LNCAP (cell line): ENCODE data around the gene IPO11.

Source experiments
- TF ChIP-seq, protein P1 (sequence below): fragments of 450-650 bp; IDR thresholded peaks from 2 replicates; pipeline ENCODE4 v1.5.1; 2017; ENCODE audit warnings: mild to moderate bottlenecking

Gene IPO11

DNA sequence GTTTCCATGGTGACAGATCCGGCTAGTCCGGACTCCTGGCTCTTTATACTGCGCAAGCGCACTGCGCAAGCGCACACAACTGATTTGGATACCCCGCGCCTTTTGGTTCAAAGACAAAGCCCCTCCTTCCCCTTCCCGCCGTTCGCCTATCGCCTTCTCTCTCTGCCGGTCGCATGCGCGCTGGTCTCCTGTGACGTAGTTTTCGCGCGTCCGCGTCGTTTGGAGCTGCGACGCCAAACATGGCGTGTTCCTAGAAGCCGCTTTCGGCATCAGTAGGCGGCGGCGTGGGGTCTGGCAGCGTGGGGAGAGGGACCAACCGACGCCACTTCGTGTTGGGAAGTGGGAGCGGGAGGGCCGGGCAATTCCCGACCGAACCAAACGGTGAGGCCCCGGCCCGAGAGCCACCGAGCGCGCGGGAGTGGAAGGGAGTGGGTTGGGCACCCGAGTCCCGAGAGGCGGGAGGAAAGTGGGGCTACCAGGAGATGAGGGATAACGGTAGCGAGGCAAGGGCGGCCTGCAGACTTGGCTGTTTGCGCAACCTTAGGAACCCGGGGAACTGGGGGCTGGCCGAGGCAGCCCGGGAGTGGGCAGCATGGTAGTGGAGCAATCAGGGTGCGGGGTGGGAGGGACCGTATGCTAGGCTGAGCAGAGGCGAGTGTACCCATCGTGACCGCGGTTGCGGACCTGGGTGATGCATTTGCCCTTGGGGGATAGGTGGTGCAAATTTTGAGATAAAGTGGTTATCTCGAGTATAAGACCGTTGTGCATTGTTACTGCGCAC is at the start of gene IPO11:
IPO11 (plus strand) TSS at position 215 of the 781 bp plus-strand sequence. CDS start 24,517 bp downstream, outside the sequence.
- TF ChIP-seq, protein P1, sequence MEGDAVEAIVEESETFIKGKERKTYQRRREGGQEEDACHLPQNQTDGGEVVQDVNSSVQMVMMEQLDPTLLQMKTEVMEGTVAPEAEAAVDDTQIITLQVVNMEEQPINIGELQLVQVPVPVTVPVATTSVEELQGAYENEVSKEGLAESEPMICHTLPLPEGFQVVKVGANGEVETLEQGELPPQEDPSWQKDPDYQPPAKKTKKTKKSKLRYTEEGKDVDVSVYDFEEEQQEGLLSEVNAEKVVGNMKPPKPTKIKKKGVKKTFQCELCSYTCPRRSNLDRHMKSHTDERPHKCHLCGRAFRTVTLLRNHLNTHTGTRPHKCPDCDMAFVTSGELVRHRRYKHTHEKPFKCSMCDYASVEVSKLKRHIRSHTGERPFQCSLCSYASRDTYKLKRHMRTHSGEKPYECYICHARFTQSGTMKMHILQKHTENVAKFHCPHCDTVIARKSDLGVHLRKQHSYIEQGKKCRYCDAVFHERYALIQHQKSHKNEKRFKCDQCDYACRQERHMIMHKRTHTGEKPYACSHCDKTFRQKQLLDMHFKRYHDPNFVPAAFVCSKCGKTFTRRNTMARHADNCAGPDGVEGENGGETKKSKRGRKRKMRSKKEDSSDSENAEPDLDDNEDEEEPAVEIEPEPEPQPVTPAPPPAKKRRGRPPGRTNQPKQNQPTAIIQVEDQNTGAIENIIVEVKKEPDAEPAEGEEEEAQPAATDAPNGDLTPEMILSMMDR = no peak

DNA sequence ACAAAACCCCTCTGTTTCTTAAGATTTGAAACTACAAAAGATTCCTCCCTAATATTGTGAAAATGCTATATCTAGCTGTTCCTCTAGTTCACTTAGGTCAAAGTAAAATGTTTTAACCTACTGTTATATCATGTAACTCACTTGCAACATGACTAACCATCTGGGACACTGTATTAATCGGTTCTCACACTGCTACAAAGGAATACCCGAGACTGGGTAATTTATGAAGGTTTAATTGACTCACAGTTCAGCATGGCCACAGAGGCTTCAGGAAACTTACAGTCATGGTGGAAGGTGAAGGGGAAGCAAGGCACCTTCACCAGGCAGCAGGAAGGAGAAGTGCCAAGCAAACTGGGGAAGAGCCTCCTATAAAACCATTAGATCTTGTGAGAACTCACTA is 43.5 kb upstream of the IPO11 start:
- TF ChIP-seq, protein P1 = no peak

DNA sequence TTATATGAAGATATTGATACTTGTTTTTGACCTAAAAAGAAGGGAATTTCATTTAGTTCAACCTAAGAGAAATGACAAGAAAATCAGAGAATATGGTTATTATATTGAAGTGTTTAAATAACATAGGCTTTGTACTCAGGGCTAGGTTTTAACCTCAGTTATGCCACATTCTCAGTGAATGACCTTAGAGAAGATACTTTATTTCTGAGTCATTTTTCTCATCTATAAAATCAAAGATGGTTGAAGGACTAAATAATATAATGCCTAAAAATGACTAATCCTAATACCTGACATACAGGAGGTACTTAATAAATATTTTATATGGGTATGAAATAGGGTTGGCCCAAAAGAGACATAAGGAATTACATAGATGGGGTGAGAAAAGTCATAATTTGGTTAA is 41.2 kb upstream of the IPO11 start:
- TF ChIP-seq, protein P1 = no peak

DNA sequence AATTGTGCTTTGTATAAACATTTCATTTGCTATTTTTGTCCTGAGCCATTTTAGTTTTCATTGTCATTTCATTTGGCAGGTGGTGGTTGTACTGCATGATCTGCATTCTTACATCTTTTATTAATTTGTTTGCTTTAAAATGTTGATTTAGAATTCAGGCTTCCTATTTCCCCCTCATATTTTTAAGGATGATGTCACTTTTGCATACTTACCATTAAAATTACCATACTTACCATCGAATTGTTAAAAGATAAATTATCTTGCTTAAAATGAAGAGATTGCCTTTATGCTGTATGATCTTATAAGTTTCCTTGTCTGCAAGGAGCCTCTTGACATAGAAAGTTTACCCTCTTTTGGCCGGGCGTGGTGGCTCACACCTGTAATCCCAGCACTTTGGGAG is 40.0 kb upstream of the IPO11 start:
- TF ChIP-seq, protein P1 = no peak

DNA sequence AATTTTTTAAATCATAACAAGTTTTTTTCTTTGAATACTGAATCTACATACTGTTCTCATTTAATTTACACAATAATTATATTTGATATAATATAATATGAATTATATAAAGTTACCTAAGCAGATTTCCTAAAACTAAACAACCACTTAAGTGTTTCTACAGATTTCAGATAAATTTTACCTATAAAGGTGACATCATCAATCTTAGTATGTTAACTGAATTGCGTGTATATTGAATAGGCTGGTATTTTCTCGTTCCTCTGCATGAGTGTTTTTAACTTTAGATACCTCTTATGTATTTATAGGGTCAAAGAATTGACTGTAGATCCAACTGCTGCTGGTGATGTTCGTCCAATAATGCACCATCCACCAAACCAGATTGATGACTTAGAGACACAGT is 39.2 kb upstream of the IPO11 start:
- TF ChIP-seq, protein P1 = no peak

DNA sequence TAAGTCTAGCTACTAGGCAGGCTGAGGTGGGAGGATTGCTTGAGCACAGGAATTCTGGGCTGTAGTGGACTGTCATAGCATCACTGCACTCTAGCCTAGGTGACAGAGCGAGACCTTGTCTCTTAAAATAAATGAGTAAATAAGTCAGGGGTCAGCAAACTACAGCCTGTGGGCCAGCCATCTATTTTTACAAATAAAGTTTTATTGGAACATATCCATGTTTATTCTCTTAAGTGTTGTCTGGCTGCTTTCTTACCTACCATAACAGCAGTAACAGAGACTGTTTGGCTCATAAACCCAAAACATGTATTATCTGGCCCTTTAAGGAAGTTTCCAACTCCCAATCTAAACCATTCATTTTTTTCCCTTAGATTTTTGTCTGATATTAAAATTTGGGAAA is 38.5 kb upstream of the IPO11 start:
- TF ChIP-seq, protein P1 = no peak

DNA sequence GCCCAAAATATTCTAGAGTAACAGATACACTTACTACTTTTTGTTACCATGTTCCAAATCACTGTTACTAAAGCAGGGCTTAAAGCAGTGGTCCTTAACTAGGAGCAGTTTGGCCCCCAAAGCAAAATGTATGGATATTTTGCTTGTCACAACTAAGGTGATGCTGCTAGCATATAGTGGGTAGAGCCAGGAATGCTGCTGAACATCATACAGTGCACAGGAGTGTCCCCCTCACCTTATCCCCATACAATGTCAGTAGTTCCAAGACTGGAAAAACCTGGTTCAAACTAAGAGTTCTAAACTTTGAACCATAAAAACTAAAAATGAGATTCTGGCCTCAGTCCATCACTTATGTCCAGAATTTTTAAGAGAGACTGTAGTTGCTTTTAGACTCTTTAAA is 36.9 kb upstream of the IPO11 start:
- TF ChIP-seq, protein P1 = no peak
